ENCODE measurements around the gene TRPM3. TPM values are rescaled to one million over a fixed set of nuclear protein-coding genes. Genes with fewer than 3 reads are reported as not detected.

TRPM3 gene
- total and polyA plus RNA-seq, 9 of the 15 experiments (the other 6 are each of a cell fraction or from before 2014, with no cell fraction given), result 0.04 TPM; not detected in 8

- TF ChIP-seq, protein P1, sequence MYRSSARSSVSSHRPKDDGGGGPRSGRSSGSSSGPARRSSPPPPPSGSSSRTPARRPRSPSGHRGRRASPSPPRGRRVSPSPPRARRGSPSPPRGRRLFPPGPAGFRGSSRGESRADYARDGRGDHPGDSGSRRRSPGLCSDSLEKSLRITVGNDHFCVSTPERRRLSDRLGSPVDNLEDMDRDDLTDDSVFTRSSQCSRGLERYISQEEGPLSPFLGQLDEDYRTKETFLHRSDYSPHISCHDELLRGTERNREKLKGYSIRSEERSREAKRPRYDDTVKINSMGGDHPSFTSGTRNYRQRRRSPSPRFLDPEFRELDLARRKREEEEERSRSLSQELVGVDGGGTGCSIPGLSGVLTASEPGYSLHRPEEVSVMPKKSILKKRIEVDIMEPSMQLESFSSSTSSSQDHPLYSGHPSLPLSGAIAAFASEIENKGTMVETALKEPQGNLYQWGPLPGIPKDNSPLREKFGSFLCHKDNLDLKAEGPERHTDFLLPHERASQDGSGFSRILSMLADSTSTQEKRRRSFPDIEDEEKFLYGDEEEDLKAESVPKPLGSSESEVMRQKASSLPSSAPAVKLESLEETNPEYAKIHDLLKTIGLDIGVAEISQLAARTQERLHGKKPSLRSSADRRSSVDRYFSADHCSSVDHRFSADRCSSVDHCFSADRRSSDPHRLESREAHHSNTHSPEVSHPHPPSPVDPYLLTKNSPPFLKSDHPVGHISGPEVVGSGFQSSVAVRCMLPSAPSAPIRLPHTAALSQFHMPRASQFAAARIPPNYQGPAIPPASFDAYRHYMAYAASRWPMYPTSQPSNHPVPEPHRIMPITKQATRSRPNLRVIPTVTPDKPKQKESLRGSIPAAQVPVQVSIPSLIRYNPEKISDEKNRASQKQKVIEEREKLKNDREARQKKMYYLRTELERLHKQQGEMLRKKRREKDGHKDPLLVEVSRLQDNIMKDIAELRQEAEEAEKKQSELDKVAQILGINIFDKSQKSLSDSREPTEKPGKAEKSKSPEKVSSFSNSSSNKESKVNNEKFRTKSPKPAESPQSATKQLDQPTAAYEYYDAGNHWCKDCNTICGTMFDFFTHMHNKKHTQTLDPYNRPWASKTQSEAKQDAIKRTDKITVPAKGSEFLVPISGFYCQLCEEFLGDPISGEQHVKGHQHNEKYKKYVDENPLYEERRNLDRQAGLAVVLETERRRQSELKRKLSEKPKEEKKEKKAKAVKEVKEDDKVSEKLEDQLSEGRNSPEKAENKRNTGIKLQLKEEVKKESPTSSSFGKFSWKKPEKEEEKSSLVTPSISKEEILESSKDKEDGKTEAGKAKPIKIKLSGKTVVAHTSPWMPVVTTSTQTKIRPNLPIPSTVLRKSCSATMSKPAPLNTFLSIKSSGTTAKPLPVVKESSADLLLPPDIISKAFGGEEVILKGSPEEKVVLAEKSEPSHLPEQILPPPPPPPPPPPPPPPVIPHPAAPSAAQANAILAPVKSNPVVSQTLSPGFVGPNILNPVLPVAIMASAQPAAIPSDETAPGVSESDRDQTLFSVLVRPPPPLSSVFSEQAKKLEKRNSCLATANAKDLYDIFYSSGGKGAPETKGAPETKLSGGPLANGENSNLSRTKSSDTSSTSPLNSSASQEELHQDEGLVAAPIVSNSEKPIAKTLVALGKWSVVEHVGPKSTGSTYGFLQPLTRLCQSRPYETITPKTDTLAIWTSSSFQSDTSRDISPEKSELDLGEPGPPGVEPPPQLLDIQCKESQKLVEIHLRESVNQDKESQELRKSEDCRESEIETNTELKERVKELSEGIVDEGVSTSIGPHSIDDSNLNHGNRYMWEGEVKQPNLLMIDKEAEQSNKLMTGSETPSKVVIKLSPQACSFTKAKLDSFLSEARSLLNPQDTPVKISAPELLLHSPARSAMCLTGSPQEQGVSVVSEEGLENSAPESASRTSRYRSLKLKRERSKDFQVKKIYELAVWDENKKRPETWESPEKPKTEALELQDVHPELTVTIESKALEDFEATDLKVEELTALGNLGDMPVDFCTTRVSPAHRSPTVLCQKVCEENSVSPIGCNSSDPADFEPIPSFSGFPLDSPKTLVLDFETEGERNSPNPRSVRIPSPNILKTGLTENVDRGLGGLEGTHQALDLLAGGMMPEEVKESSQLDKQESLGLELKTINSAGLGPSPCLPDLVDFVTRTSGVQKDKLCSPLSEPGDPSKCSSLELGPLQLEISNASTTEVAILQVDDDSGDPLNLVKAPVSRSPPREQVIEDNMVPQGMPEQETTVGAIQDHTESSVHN (IDR thresholded peaks at IDR 0.05; ENCODE audit: borderline replicate concordance in 1 of 2, low read depth in 1 of 2), result no peak
- no peak for TF ChIP-seq CREB5 (CRISPR knock-in tag; IDR thresholded peaks at IDR 0.05)
- no peak for TF ChIP-seq MTF1 (CRISPR knock-in tag; IDR thresholded peaks at IDR 0.05; ENCODE audit: borderline replicate concordance)
- TF ChIP-seq ZNF436 (CRISPR knock-in tag; IDR thresholded peaks at IDR 0.05), result no peak
- TF ChIP-seq ZNF23 (CRISPR knock-in tag; IDR thresholded peaks at IDR 0.05), result no peak
- no peak for TF ChIP-seq ZNF57 (CRISPR knock-in tag; IDR thresholded peaks at IDR 0.05)
- no peak for TF ChIP-seq SNRNP70 (optimal IDR thresholded peaks at IDR 0.05; ENCODE audit: low read depth, low read length)
- no peak for TF ChIP-seq NR1H2 (CRISPR knock-in tag; IDR thresholded peaks at IDR 0.05)
- TF ChIP-seq ZNF354B (CRISPR knock-in tag; IDR thresholded peaks at IDR 0.05), result no peak
- no peak for TF ChIP-seq ILF3 (IDR thresholded peaks at IDR 0.05; ENCODE audit: borderline replicate concordance)
These were observed 627.2 kb downstream of the TRPM3 start (continued) for GRCh38 chr9:70494221-70494620.

Measured in K562 (cell line).